HPDE6-E6E7 (cell line): ENCODE measurements around the gene EIF4E1B.

ENCODE experiments used
- DNase-seq: peaks from one replicate; pipeline ENCODE4 v3.0.0; 2011; ENCODE audit warnings: missing footprints; ENCODE audit errors: extremely low spot score

The EIF4E1B gene

GRCh38 chr5:176626876-176627236 is 3.6 kb upstream of the EIF4E1B start:
- DNase-seq = no peak

GRCh38 chr5:176627582-176627981 is 2.9 kb upstream of the EIF4E1B start:
- no peak for DNase-seq

DNA sequence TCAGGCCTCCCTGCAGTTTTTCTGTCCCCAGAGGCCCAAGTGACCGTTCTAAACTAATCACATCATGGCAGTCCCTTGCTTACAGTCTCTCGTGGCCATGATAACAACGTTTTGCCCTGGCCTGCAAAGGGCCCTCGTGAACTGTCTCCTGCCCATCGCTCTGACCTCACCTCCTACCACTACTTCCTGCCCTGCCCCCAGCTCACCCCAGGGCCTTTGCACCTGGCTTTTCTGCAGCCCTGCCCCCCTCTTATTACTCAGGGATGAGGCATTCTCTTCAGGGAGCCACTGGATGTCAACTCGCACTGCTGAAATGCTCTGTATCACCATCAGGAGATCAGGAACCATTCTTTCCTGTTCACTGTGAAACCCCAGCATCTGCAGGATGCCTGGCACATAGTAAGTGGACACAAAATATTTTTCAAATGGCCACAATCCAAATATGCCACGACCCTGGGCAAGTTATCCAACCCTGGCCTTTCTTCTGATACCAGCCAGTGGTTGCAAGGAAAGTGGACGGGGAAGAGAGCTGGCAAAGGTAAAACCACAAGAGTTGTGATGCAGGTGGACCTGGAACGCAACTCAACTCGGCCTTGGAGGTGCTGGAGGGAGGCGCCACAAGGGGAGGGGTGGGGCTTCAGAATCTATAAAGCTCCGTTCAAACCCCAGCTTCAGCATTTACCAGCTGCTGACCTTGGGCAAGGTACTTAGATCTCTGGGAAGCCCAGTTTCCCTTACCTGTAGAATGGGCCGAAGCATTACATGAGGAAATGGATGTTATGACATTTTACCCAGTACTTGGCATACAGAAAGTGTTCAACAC is 1.9 kb upstream of the EIF4E1B start:
- DNase-seq = no peak

DNA sequence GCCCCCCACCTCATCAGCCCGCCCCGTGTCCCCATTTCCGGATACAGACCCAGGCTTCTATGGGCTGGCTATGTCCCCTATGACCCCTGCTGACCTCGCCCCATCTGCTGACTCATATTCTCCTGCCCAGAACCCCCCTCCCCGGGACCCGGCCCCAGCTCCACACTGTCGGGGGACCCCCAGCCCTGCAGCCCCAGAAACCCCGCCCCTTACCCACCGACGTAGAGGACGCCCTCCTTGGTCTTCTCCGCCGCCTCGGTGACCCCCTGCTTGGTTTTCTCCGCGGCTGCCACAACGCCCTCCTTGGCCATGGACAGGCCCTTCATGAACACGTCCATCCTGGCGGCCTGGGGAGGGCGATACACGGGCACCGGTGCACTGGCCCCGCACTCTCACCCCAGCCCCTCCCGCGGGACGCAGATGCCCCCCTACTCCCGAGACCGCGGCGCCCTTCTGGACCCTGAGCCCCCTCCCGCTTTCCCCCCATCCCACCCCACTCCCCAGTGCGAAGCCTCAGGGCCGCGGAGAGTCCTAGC is 1.1 kb upstream of the EIF4E1B start:
- no peak for DNase-seq

GRCh38 chr5:176630681-176631222 is 277 bp downstream of the EIF4E1B start:
- DNase-seq = no peak

- no peak for DNase-seq
These were observed 1.1 kb downstream of the EIF4E1B start for GRCh38 chr5:176631383-176632200.

DNA sequence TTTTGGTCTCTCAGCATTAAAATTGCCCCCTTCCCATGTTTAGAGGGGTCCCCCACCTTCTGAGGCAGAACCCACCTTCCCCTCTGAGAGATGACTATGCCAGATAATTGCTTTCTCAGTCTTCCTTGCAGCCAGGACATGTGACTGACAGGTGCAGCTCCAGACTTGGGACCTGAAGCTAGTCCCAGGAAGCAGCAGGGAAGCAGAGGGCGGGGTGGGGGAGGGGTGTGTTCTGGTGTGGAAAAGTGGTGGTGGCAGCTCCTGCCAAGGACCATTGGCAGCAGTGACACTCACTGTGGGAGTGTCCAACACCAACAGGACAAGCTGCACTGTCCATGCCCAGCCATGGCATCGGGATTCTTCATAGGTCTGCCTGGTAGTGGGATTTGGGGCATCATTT is 2.3 kb downstream of the EIF4E1B start:
- no peak for DNase-seq

DNA sequence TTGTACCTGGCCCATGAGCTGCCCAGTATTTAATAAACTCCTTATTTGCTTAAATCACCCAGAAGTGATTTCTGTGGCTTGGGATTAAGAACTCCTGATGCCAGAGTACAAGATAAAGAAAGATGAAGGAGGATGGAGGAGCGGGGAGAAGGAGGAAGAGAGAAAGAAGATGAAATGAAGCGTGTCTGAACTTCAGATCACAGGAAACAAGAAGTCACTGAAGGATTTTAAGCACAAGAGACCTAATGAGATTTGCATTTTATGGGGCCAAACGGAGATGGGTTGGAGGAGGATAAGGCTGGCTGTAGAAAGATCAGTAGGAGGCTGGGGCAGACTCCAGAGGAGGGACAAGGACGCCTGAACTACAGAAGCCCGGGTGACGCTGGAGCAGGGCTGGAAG is 3.1 kb downstream of the EIF4E1B start:
- no peak for DNase-seq

DNA sequence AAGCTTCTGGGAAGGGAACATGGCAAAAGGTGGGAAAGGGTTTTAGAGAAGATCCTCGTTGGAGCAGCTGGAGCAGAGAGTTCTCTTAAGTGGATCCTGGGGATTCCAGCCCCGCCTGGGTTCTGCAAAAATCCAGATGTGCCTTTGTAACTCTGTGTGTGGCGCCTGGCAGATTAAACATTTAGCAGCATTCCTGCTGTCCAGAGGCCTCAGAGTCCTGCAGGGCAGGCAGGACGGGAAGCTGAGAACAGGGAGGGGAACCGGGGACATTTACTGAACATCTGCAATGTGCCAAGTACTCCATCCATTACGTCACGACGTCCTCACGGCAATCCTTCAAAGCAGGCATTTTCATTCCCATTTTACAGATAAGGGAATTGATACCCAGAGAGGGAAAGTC is 6.0 kb downstream of the EIF4E1B start:
- no peak for DNase-seq

DNA sequence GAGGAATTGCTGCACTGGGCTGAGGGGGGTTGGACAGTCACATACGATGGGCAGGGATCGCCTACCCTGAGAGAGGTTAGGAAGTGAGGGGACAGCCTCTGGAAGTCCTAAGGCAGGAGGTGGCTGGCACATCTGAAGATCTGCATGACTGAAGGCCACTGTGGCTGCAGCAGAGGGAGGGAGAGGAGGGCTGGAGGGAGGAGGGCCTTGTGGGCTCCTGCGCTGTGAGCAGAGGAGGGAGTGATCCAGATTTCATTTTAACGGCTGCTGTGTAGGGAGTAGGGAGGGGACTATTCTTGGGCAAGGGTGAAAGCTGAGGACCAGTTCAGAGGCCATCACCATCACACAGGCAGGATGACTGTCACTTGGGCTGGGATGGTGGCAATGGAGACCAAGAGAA is 7.1 kb downstream of the EIF4E1B start:
- DNase-seq = no peak

DNA sequence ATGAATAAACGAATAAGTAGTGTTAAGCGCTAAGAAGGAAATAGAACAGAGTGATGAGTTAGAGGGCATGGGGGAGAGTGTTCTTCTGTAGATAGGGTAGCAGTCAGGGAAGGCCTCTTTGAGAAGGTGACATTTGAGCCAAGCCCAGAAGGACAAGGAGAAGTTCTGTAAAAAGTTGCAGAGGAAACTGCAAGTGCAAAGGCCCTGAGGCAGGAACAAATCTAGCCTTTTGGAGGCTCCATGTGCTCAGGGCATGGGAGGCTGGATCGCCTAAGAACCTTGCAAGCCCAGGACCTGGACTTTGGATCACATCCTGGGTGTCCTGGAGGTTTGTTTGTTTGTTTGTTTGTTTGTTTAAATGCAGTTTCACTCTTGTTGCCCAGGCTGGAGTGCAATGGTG is 8.0 kb downstream of the EIF4E1B start:
- no peak for DNase-seq

DNA sequence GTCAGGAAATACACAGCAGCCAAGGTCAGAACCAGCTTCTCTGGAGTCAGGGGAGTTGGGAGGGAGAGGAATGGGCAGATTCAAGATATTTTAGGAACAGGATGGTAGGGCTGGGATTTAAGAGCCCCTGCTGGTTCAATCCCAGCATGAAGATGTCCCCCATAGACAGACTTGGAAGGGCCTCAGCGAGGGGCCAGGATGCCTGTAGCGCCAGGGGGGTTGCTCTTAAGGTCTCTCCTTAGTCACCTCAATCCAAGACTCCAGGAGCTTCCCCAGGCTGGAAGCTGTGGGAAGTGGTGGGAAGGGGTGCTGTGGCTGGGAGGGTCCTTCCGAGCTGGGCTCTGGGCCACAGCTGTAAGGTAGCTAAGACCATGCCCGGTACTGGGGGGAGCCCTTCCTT is 8.7 kb downstream of the EIF4E1B start:
- no peak for DNase-seq

DNA sequence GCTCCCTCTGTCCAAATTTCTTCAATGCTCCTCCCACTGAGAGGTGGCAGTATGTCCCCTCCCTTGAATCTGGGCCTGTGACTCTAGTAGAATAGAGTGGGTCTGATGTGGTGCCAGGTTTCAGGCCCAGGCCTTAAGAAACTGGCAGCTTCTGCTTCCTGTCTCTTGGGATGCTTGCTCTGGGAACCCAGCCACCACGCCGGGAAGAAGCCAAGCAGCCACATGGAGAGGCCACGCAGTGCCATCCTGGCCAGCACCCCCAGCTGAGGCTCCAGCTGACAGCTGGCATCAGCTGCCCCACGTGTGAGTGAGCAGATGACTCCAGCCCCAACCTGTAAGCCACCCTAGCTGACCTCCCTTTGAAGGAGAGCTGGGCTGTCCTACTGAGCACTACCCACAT is 9.5 kb downstream of the EIF4E1B start:
- no peak for DNase-seq

DNA sequence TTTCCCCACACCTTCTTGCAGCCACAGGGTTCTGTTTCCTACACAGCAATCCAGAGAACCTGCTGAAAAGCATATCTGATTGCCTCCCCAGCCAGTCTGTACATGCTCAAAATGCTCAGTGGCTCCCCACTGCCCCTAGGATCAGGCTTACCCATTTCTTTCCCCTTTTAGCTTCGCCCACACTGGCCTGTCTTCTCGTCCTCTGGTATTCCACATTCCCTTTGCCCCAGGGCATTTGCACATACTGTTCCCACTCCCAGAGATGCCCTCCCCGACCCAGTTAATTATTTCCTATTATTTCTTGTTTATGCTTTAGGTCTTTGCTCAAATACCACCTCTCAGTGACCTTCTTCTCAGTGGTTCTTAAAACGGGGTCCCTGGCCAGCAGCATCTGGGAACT is 10.1 kb downstream of the EIF4E1B start:
- DNase-seq = no peak

GRCh38 chr5:176642675-176643490 is 12.4 kb downstream of the EIF4E1B start:
- DNase-seq = no peak

DNA sequence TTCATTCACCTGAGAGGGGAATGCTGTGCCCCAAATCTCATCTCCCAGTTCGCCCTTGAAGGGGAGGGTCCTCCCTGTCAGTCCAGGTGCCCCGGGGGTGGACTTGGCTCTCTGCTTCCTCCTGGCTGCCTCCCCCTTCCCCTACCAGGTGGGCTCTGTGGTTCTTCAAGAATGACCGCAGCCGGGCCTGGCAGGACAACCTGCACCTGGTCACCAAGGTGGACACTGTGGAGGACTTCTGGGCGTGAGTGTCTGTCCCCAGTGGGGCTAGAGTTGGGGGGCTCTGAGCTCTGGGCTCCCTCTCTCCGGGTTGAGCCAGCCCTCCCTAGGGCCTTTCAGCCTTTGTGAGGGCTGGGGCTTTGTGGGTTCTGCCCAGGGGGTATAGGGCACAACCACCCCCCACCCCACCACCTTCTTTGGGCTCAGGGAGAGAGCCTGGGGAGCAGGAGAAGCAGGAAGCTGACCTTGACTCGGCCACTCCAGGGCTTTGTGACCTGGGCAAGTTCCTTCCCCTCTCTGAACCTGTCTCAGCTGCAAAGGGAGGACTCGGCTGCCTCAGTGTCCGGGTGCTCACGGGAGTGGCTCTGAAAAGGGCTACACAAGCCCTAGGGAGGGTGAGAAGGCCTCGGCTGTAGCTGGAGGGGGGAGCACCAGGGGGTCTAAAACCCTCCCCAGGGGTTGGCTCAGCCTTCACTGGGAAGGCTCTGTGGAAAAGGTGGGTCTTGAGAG is 13.2 kb downstream of the EIF4E1B start:
- no peak for DNase-seq

DNA sequence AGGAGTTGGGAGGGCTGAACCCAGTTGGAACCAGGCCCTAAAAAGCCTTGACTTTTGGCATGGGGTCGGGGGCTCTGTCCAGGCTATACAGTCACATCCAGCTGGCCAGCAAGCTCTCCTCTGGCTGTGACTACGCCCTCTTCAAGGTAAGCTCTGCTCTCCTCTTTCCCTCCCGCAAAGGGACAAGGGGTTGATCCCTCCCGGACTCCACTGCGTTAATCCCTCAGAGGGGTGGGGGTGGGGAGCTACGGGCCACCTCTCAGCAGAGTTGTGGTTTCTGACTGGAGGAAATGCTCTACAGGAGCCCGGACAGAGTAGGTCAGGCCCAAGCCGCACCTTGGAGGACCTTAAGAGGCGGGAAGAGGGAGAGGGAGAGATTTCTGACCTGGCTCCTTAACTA is 13.8 kb downstream of the EIF4E1B start:
- DNase-seq = no peak

DNA sequence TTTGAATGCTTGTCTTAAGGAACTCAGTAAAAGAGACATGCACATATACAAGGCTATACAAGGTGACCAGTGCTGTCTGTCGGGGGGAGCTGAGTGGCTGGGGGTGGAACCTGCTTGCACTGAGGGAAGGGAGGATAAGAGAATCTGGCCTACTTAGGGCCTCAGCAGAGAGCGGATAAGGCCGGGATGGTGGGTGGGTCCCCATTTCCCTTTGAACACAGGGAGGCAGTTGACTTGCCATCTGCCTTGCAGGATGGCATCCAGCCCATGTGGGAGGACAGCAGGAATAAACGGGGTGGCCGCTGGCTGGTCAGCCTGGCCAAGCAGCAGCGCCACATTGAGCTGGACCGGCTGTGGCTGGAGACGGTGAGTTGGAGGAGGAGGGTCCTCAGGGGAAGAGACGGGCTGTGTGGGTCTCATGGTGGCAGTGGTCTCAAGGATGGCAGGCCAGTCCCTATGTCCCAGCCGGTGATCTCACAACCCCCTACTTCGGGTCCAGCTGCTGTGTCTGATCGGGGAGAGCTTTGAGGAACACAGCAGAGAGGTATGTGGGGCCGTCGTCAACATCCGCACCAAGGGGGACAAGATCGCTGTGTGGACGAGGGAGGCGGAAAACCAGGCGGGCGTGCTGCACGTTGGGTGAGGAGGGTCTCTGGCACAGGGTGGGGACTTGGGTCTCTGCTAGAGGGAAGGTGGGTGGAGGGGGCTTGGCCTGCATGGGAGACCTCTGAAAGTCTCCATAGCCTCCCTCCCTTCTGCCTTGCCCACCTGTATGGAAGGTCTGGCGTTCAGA is 14.6 kb downstream of the EIF4E1B start:
- DNase-seq = no peak

DNA sequence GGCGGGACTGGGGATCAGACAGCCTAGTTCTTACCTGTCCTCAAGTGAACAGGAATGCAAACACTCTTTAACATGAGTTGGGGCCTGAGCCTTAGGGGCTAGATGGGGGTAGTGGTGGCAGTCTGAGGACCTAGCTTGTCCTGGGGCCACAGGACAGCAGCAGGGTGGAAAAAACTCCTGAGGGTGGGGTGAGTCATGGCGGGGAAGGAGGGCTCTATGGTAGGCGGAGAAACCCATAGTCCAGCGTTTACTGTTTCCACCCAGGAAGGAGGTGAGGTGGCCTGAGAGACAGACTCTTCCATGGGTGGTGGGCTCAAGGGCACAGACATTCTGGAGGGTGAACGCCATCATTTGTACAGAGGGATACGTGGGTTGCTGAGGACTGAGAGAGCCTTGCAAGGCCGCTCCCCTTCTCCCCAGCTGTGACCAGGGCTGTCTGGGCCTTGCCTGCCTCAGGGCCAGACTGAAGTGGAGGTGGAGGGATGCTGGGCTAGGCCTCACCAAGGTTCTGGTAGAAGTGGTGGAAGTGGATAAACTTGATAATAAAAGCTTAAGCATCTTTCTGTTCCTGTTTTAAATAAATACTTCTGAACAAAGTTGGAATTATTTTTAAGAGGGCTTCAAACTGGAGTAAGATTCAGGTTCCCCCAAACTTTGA is 15.7 kb downstream of the EIF4E1B start:
- DNase-seq = no peak

DNA sequence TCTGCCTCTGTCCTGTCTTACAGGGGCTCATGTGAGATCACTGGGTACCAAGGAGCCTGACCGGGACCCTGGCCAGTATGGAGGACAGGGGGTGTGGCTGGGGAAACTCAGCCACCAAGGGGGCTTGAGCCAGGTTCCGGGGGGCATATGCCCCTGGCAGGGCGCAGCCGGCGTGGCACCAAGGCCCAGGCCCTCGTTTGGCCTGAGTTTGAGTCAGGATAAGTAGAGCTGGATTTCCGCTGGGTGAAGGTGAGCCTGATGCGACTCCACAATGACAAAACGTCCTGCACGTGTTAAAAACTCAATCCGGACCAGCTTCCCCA is 16.2 kb downstream of the EIF4E1B start:
- DNase-seq = no peak
